SU-DHL-6 (cell line): ENCODE measurements around the gene MRFAP1.

ENCODE experiments used
- H2AFZ ChIP-seq: fragments of 200-600 bp; sonication (generic); 2 replicates; pipeline ENCODE4 v1.6.1; 2014; ENCODE audit warnings: low read depth, mild to moderate bottlenecking, moderate library complexity, mixed read lengths, antibody characterized with exemption, low read length; ENCODE audit not compliant: severe bottlenecking
- H3F3A ChIP-seq: fragments of 200-600 bp; shearing (Covaris generic); 2 replicates; pipeline ENCODE4 v1.6.0; 2016; ENCODE audit warnings: antibody characterized with exemption, mild to moderate bottlenecking; ENCODE audit not compliant: insufficient read depth
- H3K27ac ChIP-seq: fragments of 200-600 bp; sonication (generic); 2 replicates; pipeline ENCODE4 v1.5.1; 2016; ENCODE audit warnings: low read depth, mild to moderate bottlenecking, low read length, moderate library complexity, mixed read lengths
- H3K27me3 ChIP-seq: fragments of 200-600 bp; sonication (generic), shearing (Covaris generic); 2 replicates; pipeline ENCODE4 v1.6.0; 2014; ENCODE audit warnings: mild to moderate bottlenecking, low read length
- H3K36me3 ChIP-seq: fragments of 200-600 bp; sonication (generic); 2 replicates; pipeline ENCODE4 v1.6.1; 2014; ENCODE audit warnings: mild to moderate bottlenecking, low read length, mixed read lengths
- H3K4me2 ChIP-seq: fragments of 300-600, 200-600 bp; shearing (Covaris generic), sonication (generic); 2 replicates; pipeline ENCODE4 v1.6.0; 2014; ENCODE audit warnings: low read length, low read depth, mild to moderate bottlenecking; ENCODE audit not compliant: poor library complexity, severe bottlenecking
- H3K4me3 ChIP-seq: fragments of 200-600 bp; sonication (generic); 2 replicates; pipeline ENCODE4 v1.5.1; 2014; ENCODE audit warnings: antibody characterized with exemption, low read length, mild to moderate bottlenecking, mixed read lengths; ENCODE audit not compliant: insufficient read depth, poor library complexity, severe bottlenecking
- H3K79me2 ChIP-seq: fragments of 200-600 bp; sonication (generic); 2 replicates; pipeline ENCODE4 v1.6.1; 2014; ENCODE audit warnings: mild to moderate bottlenecking, low read length, moderate library complexity; ENCODE audit not compliant: insufficient read depth
- H3K9ac ChIP-seq: fragments of 200-600 bp; sonication (generic); 2 replicates; pipeline ENCODE4 v1.7.0; 2014; ENCODE audit warnings: mild to moderate bottlenecking, low read length
- H3K9me2 ChIP-seq: fragments of 200-600 bp; sonication (generic); replicated peaks from 2 replicates; pipeline ENCODE4 v1.6.1; 2014; ENCODE audit warnings: low read length; ENCODE audit not compliant: insufficient read depth
- H3K9me3 ChIP-seq: fragments of 200-600 bp; sonication (generic); 2 replicates; pipeline ENCODE4 v1.6.1; 2014; ENCODE audit warnings: low read length, mixed read lengths; ENCODE audit not compliant: insufficient read depth
- H4K20me1 ChIP-seq: fragments of 200-600 bp; sonication (generic); 2 replicates; pipeline ENCODE4 v1.6.1; 2014; ENCODE audit warnings: low read depth, mild to moderate bottlenecking, antibody characterized with exemption, low read length, moderate library complexity, mixed read lengths
- EZH2phosphoT487 ChIP-seq: fragments of 200-600 bp; sonication (generic), shearing (Covaris generic); conservative IDR thresholded peaks from 2 replicates; pipeline ENCODE4 v1.6.1; 2018; ENCODE audit warnings: mild to moderate bottlenecking, antibody characterized with exemption, low read length, moderate library complexity, mixed read lengths
- TF ChIP-seq, protein P1 (sequence below): fragments of 200-600 bp; sonication (generic); IDR thresholded peaks from one replicate; pipeline ENCODE4 v1.5.1; 2017; ENCODE audit warnings: antibody characterized with exemption, mild to moderate bottlenecking, low read length, moderate library complexity; ENCODE audit not compliant: insufficient read depth, poor library complexity, severe bottlenecking

Gene MRFAP1

GRCh38 chr4:6643141-6643847, 2.8 kb downstream of the MRFAP1 start:
- Histone ChIP-seq H3K9me2 (no peaks in the 10 kb centered on the region), H4K20me1 (peaks cover 18% of the 10 kb centered on the region; the same call in 1 of the 2 replicates), H3K79me2 (peaks cover 17% of the 10 kb centered on the region), H2AFZ (no peak overlapping the region), H3K27ac (no peak overlapping the region), H3K9ac (no peak overlapping the region), H3K4me3 (no peak overlapping the region), H3K36me3 (peaks cover 16% of the 10 kb centered on the region), H3K9me3 (no peaks in the 10 kb centered on the region), H3K4me2 (no peak overlapping the region), H3F3A (peaks cover 5% of the 10 kb centered on the region; the same call in 1 of the 2 replicates), H3K27me3 (no peaks in the 10 kb centered on the region)
- TF ChIP-seq, protein P1, sequence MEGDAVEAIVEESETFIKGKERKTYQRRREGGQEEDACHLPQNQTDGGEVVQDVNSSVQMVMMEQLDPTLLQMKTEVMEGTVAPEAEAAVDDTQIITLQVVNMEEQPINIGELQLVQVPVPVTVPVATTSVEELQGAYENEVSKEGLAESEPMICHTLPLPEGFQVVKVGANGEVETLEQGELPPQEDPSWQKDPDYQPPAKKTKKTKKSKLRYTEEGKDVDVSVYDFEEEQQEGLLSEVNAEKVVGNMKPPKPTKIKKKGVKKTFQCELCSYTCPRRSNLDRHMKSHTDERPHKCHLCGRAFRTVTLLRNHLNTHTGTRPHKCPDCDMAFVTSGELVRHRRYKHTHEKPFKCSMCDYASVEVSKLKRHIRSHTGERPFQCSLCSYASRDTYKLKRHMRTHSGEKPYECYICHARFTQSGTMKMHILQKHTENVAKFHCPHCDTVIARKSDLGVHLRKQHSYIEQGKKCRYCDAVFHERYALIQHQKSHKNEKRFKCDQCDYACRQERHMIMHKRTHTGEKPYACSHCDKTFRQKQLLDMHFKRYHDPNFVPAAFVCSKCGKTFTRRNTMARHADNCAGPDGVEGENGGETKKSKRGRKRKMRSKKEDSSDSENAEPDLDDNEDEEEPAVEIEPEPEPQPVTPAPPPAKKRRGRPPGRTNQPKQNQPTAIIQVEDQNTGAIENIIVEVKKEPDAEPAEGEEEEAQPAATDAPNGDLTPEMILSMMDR: no peak
- TF ChIP-seq EZH2phosphoT487: no peak

GRCh38 chr4:6644792-6645530, 4.5 kb downstream of the MRFAP1 start:
- H3F3A ChIP-seq: peaks cover 5% of the 10 kb centered on the region; the same call in 1 of the 2 replicates
- H2AFZ ChIP-seq: no peak overlapping the region
- peaks cover 16% of the 10 kb centered on the region for H3K36me3 ChIP-seq
- no peak overlapping the region for H3K4me2 ChIP-seq
- H3K9ac ChIP-seq: no peak overlapping the region
- H3K79me2 ChIP-seq: peaks cover 17% of the 10 kb centered on the region
- H3K27ac ChIP-seq: no peak overlapping the region
- no peaks in the 10 kb centered on the region for H3K9me2 ChIP-seq
- H3K27me3 ChIP-seq: no peaks in the 10 kb centered on the region
- TF ChIP-seq, protein P1: no peak
- TF ChIP-seq EZH2phosphoT487: no peak
- H3K4me3 ChIP-seq: no peak overlapping the region
- no peaks in the 10 kb centered on the region for H3K9me3 ChIP-seq
- H4K20me1 ChIP-seq: peaks cover 18% of the 10 kb centered on the region; the same call in 1 of the 2 replicates

DNA sequence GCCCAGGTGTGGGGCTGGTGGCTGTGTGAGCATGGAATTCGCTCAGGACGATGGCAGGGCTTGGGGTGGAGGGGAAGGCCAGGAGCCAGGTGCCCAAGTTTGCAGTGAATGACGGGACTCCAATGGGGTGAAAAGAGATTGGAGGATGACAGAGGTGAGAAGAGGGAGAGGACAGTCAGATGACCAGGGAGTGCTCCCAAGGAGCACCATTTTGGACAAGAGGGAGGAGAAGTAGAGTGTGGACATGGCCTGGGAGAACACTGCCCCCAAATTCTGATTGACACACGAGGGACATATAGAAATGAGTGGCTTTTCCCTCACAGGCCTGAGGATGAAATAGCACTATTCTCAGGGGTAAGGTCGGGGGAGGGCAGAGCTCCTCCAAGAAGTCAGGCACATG, 6.7 kb downstream of the MRFAP1 start:
- H3K9ac ChIP-seq: no peak overlapping the region
- peaks cover 8% of the 10 kb centered on the region; the same call in 1 of the 2 replicates for H4K20me1 ChIP-seq
- H3K27me3 ChIP-seq: no peaks in the 10 kb centered on the region
- H3K9me3 ChIP-seq: no peaks in the 10 kb centered on the region
- H3K36me3 ChIP-seq: peaks cover 10% of the 10 kb centered on the region
- no peak overlapping the region for H2AFZ ChIP-seq
- no peak overlapping the region for H3K27ac ChIP-seq
- H3K4me3 ChIP-seq: no peak overlapping the region
- no peak overlapping the region for H3K4me2 ChIP-seq
- TF ChIP-seq, protein P1: no peak
- no peak for TF ChIP-seq EZH2phosphoT487
- H3K9me2 ChIP-seq: no peaks in the 10 kb centered on the region
- H3K79me2 ChIP-seq: peaks cover 2% of the 10 kb centered on the region
- H3F3A ChIP-seq: peaks cover 5% of the 10 kb centered on the region; the same call in 1 of the 2 replicates
